GM21423 (cell line): ENCODE results near the gene DRD4.
"Not testable (repeated sequence)": the region's sequence is repeated elsewhere in the genome, so short reads cannot be mapped to it uniquely, and the experiment has no call there.

Source experiments
- ATAC-seq: cut with Tn5 transposase; IDR thresholded peaks from one replicate; pipeline ENCODE4 v1.9.1; 2021; ENCODE audit warnings: mild to moderate bottlenecking, moderate library complexity; ENCODE audit not compliant: unreplicated experiment

Gene DRD4

DNA sequence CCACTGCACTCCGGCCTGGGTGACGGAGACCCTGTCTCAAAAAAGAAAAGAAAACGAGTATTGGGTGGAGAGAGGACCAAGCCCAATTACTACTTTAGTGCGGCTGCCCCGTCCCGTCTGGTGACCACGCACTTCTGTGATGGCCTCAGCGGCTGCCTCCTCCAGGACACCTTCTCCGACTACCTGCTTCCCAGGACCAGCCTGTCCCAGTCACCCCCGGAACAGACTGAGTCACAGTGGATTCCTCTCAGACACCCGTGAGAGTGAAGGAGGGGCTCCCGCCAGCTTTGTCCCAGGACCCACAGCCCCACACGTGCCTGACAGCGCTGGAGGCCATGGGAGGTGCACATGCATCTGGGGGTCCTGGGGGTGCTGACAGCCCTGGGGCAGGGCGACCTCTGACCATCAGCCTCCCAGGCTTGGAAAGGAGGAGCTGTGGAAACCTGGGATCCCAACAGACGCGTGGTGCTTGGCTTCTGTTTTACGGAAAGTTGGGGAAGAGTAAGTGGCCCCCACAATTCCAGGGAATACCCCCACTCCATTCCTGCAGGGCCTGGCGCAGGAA is 4.8 kb downstream of the DRD4 start:
- no peak for ATAC-seq

DNA sequence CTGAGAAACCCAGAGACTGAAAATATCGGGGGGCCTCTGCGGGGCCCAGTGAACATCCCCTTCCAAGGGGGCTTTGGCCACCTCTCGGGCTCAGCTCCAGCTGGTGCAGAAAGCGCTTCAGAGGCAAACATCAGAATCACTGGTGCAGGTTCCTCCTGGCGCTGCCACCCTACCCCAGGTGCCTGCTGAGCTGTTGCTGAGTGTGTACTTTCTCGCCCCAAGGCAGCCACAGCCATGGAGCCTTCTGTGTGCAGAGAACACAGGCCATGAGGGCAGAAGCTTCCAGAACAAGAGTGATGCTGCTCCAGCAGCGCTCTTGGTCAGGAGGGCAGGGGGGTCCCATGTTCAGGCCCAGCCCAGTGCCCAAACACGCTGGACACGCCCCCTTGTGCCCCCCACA is 6.3 kb downstream of the DRD4 start:
- no peak for ATAC-seq

DNA sequence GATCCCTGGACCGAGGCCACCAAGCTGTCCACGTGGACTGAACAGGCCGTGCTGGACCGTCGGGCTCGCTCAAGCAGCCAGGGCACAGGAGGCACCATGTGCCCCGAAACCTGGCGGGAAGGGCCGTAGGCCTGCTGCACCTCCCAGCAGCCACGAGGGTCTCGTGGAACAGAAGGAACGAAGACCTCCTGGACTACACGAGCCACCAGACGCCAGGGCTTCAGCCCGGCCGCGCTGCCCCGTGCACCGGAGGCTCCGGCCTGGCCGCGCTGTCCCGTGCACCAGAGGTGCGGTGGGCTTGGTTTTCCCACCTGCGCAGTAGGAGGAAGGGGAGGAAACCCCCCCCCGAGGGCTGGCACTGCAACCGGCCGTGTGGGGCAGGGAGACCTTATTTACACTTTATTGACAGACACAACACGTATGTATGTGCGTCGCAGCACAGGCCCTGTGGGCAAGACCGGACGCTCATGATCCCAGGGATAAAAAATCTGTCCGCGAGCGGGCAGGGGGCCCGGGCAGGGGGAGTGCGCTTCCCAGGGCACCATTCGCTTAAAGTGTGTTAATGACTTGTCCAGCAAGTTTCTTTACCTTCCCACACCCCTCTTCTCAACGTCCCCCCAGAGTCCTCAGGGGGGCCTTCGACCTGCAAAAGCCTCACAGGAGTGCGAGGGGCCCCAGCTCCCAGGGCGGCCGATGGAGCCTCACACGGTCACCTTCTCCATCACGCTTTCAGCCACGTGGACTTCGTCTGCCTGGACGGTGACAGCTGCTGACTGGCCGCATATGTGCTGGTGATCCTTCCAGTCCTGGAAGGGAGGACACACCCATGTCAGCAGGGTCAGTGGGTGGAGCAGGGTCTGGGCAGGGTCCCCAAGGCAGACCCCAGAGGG is 7.0 kb downstream of the DRD4 start:
- no peak for ATAC-seq

DNA sequence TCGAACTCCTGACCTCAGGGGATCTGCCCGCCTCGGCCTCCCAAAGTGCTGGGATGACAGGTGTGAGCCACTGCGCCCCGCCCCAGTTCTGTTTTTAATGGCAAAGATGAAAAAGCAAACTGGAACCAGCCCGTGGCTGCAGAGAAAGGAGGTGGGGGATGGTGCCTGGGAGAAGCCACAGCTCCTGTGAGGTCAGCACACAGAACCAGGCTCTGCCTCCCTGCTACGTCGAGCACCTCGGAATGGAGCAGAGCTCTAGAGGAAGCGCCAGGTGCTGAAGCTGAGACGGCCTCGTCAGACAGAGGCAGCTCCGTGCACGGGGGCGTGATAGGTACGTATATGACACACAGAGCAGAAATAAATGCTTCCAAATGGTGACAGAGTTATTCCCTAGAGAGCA is 8.5 kb downstream of the DRD4 start:
- no peak for ATAC-seq

DNA sequence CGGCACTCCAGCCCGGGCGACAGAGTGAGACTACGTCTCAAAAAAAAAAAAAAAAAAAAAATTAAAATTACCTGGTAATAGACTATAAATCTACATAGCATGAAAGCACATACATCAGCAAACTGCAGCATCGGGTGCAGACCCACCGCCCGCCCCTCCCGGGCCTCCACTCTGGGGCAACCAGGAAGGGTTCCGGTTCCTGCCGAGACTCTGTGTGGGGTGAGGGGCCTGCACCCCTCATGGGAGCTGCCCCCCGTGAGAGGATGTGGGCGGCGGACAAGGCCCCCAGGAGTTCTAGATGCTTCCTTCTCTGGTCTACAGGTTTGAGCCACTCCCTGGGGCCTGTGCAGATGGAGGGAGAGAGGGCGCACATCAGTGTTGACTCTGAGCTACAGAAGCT is 9.1 kb downstream of the DRD4 start:
- no peak for ATAC-seq

DNA sequence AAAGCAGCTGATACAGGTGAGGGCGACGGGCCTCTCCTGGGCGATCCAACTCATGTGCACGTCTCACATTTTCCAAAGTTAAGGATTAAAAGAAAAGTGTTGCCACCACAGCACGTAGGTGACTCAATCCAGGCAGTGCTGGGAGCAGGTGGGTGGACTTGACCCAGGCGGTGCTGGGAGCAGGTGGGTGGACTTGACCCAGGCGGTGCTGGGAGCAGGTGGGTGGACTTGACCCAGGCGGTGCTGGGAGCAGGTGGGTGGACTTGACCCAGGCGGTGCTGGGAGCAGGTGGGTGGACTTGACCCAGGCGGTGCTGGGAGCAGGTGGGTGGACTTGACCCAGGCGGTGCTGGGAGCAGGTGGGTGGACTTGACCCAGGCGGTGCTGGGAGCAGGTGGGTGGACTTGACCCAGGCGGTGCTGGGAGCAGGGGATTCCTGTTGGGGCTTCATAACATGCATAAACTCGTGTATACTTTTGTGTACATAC is 10.6 kb downstream of the DRD4 start:
- ATAC-seq: not testable (repeated sequence)

DNA sequence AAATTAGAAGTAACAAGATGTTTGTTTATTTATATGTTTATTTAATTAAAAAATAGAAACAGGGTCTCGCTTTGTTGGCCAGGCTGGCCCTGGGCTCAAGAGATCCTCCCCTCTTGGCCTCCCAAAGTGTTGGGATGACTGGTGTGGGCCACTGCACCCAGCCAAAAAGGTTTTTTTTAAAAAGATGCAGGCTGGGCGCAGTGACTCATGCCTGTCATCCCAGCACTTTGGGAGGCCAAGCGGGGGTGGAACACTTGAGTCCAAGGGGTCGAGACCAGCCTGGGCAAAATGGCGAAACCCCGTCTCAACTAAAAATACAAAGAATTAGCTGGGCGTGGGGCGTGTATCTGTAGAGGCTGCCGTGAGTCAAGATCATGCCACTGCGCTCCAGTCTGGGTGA is 13.4 kb downstream of the DRD4 start:
- no peak for ATAC-seq

DNA sequence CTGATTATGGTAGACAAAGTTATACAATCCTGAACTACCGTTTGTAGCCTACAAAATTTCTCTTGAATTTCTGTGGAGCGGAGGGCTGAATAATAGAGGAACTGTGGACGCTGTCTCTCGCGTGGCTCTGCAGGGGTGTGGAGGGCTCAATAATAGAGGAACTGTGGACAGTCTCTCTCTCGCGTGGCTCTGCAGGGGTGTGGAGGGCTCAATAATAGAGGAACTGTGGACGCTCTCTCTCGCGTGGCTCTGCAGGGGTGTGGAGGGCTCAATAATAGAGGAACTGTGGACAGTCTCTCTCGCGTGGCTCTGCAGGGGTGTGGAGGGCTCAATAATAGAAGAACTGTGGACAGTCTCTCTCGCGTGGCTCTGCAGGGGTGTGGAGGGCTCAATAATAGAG is 16.1 kb downstream of the DRD4 start:
- not testable (repeated sequence) for ATAC-seq

DNA sequence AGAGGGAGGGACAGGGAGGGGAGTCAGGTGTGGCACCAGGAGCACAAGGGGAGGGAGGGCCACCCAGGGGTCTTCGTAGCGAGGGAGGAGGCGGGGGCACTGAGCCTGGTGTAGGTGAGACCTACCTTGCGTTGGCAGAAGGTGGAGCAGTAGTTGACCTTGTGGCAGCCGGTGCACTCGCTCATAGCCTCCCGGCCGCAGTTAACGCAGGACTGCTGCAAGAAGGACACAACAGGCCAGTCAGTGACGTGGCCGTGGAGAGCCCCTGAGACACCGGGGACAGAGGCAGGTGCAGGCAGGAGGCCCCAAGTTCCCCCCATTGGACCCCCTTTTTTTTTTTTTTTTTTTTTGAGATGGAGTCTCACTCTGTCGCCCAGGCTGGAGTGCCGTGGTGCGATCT is 16.8 kb downstream of the DRD4 start:
- no peak for ATAC-seq

DNA sequence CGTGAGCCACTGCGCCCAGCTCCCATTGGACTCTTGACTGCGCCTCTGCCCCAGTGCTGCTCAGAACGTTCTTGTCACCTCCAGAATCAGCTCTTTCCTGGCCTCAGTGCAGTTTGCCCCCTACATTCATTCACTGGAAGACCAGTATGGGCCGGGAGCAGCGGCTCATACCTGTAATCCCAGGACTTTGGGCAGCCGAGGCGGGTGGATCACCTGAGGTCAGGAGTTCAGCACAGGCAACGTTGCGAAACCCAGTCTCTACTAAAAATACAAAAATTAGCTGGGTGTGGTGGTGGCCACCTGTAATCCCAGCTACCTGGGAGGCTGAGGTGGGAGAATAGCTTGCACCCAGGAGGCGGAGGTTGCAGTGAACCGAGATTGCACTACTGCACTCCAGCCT is 17.4 kb downstream of the DRD4 start:
- not testable (repeated sequence) for ATAC-seq

DNA sequence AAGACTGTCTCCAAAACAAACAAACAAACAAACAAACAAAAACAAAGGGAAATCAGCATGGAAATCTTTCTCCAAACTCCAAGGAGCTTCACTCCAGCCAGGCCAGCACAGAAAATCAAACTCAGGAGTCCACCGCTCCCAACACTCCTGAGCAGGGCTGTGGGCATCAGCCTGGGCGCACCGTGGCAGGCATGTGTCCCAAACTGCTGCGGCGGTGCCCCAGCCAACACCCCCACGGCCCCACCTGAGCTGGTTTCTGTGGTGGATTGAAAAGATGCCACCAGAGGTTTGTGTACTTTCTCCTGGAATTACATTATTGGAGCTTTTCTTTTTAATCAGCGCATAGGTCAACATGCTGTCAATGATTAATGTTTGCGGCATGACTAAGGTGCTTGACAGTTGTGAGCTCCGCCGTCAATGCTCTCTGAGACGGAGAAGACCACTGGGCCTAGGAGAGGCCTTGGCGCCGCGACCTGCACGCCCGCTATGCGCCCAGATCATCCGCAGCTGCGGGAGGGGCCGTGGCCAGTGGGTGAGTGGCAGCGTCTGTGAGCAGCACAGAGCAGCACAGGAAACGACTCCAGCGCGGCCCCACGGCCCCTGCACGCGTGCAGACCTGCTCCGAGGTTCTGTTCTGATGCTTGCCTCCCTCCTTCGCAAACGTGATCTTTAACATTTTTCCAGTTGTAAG is 18.1 kb downstream of the DRD4 start:
- no peak for ATAC-seq

DNA sequence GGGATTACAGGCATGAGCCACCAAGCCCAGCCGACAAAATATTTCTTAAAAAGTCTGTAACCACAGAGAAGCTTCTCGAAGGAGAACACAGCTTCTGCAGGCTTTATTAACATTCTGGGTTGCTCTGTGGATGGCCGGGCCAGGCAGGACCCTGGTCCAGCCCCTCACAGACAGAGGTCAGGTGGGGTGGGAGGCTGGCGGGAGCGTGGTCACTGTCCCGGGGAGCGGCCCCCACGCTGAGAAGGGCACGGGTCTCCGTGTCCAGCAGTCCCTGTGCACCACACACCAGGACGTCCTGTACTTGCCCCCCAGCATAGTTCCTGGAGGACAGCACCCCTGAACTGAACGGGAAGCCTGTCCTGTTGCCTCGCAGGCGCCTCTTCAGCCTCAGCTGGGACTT is 19.4 kb downstream of the DRD4 start:
- no peak for ATAC-seq

DNA sequence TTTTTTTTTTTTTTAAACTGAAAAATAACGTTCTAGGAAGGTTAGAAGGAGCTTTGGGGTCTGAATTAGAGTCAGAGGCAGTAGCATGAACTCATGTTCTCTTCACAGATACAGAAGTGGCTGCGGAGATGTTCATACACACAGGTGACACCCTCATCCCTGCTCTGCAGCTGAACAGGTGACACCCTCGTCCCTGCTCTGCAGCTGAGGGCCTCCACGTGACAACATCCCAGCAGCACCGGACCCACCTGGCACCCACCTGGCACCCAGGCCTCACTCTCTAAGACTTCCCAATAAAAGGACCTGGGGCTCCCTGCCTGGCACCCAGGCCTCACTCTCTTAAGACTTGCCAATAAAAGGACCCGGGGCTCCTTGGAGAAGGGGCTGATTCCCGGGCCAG is 19.8 kb downstream of the DRD4 start:
- ATAC-seq: no peak

DNA sequence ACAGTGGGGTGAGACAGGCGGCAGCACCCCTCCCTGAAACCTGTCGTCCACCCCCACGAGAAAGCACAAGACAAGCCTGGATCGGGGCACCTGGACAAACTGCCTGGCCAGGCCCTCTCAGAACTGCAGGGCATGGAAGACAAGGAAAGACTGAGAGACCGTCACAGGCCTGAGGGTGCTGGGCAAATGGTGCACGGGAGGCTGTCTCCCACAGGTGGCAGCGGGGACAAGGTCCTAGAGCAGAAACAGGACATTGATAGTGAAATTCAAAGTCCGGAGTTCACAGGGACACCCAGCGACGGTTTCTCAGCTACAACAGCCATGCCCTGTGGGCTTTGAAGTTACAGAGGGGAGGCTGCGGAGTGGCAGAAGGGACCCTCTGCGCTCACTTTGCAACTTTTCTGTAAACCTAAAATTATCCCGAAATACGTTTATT is 20.6 kb downstream of the DRD4 start:
- no peak for ATAC-seq

DNA sequence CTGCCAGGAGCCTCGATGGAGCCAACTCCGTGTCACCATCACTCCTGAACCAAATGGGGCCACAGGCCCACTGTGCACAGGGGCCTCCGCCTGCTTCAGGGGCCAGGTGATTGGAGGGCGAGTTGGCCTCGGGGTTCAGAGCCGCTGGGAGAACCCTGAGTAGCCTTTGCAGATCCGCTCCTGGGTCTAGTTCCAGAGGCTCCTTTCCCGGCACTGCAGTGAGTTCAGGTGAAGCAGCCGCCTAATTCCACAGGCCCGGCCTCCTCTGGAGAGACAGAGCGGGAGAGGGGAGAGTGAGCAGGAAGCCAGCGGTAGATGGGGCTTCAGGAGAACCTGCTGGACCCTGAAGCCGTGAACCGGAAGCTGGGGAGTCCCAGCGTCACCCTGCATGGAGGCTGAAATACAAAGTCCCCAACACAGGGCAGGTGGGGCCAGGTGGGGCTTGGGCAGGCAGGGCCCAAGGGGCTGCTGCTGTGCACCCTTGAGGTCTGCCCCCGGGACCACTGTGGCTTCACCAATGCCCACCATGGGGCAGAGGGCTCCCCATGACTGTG is 22.5 kb downstream of the DRD4 start:
- ATAC-seq: no peak

DNA sequence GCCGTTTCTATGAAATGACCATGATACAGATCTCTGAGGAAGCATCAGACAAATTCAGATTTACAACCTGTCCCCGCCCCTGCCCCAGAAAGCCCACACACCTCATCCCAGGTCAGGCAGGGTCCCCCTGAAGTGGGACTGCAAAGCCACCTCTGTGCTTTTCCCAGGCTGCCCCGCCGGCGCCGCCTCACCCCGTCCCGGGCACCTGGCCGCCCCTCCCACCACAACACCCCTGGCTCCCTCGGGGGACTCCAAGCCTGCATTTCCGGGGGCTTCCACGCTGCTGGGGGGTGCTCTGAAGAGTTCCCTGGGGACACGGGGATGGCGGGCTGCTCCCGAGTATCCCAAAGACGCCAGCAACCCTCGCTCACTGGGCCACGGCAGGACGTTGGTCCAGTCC is 23.2 kb downstream of the DRD4 start:
- no peak for ATAC-seq

DNA sequence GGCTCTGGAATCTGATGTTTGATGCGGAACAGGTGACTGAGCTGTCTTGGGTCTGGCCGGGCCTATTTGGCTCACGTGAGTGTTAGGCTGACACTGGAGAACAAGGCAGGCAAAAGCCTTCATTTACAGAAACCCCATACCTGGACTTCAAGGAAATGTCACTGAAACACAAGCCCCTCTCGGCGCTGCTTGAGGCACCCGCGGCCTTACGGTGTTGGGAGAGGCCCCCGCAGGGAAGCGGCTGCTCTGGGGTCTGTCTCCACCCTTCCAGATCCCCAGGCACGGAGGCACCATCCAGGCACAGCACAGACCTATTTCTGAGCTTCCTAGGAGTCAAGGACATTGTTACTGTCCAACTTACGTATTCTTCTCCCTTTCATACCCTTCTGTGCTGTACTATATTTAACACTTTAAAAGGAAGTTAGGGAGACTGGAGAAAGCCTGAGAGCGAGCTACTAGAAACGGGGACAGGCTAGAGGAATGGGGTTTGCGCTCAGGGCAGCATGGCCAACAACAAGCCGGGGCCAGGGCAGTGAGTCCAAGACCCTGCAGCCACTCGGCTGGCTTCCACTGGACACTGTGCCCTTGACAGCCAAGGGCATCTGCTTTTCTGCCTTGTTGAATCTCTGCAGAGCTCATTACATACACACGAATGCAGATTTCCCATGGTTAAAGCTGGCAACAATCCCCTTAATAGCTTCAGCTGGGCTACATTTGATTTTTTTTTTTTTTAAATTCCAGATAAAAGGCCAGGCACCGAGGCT is 23.8 kb downstream of the DRD4 start:
- no peak for ATAC-seq

DNA sequence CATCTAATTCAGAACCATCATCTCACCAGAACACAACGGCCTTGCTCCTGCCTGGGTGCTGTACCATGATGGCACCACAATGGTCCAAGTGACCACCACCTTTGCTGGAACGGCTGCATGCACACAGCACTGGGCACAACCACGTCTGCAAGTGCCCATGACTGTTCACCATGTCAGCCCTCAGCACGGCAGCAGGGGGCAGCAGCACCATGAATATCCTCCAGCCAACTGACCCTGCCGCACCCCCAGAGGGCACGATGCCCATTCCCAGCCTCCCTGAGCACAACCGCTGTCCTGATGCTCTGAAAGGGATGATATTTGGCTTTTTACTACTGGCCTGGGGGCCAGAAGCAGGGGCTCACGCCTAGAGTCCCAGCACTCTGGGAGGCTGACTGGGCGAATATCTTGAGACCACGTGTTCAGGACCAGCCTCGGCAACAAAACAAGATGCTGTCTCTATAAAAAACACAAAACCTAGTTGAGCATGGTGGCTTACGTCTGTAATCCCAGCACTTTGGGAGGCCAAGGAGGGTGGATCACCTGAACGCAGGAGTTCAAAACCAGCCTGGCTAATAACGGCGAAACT is 25.7 kb downstream of the DRD4 start:
- ATAC-seq: no peak

DNA sequence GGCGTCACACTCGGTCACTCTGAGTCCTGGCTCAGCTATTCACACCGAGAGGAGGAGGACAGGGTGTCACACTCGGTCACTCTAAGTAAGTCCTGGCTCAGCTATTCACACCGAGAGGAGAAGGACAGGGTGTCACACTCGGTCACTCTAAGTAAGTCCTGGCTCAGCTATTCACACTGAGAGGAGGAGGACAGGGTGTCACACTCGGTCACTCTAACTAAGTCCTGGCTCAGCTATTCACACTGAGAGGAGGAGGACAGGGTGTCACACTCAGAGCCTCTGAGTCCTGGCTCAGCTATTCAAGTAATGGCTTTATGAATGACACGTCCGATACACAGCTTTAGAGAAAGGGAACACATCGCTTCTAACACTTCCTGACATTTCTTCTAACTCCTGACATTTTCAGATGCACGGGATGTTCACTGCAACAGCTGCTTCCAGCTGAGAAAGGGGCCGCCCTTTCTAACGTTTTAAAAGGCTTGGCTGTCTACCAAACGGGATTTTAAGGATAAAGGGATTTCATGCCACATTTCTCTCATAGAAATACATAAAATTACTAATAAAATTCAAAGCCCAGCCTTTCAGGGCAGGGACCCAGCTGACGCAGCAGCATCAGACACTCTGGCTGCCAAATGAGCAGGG is 28.1 kb downstream of the DRD4 start:
- no peak for ATAC-seq

DNA sequence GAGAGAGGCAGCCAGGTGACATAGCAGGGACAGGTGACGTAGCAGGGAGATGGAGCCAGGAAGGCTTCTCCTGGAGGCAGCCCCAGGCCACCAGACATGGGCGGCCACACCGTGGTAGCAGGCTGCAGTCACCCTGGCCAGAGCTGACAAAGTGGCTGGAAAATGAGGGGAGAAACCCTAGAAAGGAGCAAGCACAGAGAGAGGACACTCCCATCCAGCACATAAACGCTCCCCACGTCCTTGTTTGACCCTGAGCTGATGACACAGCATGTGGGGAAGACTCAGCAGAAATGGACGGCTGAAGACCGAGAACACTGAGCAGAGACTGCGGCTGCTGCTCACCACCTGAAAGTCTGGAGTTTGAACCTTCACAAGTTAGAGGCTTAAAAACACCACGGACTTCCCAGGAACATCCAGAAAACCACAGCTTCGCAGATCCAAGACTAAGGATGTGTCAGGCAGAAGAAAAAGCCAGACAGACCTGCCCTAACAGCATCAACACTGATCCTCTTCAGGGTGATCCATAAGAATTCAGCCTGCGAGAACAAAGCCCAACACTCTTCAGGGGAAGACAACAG is 28.7 kb downstream of the DRD4 start:
- ATAC-seq: no peak
